PC-9 (cell line): ENCODE results near the gene RIPOR2. TPM values are rescaled to one million over a fixed set of nuclear protein-coding genes. Genes with fewer than 3 reads are reported as not detected.

Experiments
- BruUV-seq: library from RNA; stranded (reverse); fragments of 400-500 nt; replicated peaks from 2 replicates; lab custom pipeline; 2021; lab: Mats Ljungman, UMichigan
- CTCF ChIA-PET: fragments of 300-600 bp; sonication (Branson Sonifier 250); formaldehyde crosslinking; loops from one replicate; lab custom pipeline; 2022; ENCODE audit warnings: antibody characterized with exemption; lab: Charles Lee
- POLR2A ChIA-PET: fragments of 300-600 bp; sonication (Branson Sonifier 250); formaldehyde crosslinking; loops from one replicate; lab custom pipeline; 2022; ENCODE audit warnings: antibody characterized with exemption; ENCODE audit not compliant: unreplicated experiment; lab: Charles Lee
- DNase-seq, 2 experiments: peaks; one replicate each; pipeline versions ENCODE4 v3.0.0 to v3.0.0-alpha.2; 2015 to 2022; ENCODE audit warnings: mixed read lengths in 1 of 2
- H2AFZ ChIP-seq: fragments of 200-600 bp; sonication (generic); 2 replicates; pipeline ENCODE4 v1.8.1; 2017; ENCODE audit warnings: antibody characterized with exemption
- H3F3A ChIP-seq: fragments of 200-600 bp; sonication (generic); 2 replicates; pipeline ENCODE4 v1.8.1; 2017; ENCODE audit warnings: antibody characterized with exemption, mild to moderate bottlenecking, low read depth; ENCODE audit not compliant: insufficient read depth
- H3K27ac ChIP-seq: fragments of 200-600 bp; sonication (generic); 2 replicates; pipeline ENCODE4 v1.6.1; 2016; ENCODE audit warnings: mixed run types
- H3K27me3 ChIP-seq: fragments of 200-600 bp; sonication (generic); 2 replicates; pipeline ENCODE4 v1.6.1; 2016; ENCODE audit warnings: low read depth, mixed run types; ENCODE audit not compliant: insufficient read depth
- H3K36me3 ChIP-seq: fragments of 200-600 bp; sonication (generic); 2 replicates; pipeline ENCODE4 v1.6.1; 2016; ENCODE audit warnings: low read depth, mixed run types
- H3K4me1 ChIP-seq: fragments of 200-600 bp; sonication (generic); replicated peaks from 2 replicates; pipeline ENCODE4 v1.6.1; 2016; ENCODE audit warnings: mixed run types; ENCODE audit not compliant: insufficient read depth
- H3K4me2 ChIP-seq: fragments of 200-600 bp; sonication (generic); 2 replicates; pipeline ENCODE4 v1.6.1; 2017; ENCODE audit warnings: mixed run types
- H3K4me3 ChIP-seq: fragments of 200-600 bp; sonication (generic); 2 replicates; pipeline ENCODE4 v1.6.1; 2016; ENCODE audit warnings: mixed run types
- H3K79me2 ChIP-seq: fragments of 200-600 bp; sonication (generic); 2 replicates; pipeline ENCODE4 v1.6.1; 2017; ENCODE audit warnings: low read depth, mixed run types
- H3K9me2 ChIP-seq: fragments of 200-600 bp; sonication (generic); 2 replicates; pipeline ENCODE4 v1.8.1; 2017; ENCODE audit warnings: mild to moderate bottlenecking; ENCODE audit not compliant: insufficient read depth
- H3K9me3 ChIP-seq: fragments of 200-600 bp; sonication (generic); 2 replicates; pipeline ENCODE4 v1.8.1; 2016; ENCODE audit warnings: low read depth; ENCODE audit not compliant: insufficient read depth
- H4K20me1 ChIP-seq: fragments of 200-600 bp; sonication (generic); 2 replicates; pipeline ENCODE4 v1.8.1; 2017; ENCODE audit not compliant: insufficient read depth
- CTCF ChIP-seq: fragments of 200-600 bp; sonication (generic); conservative IDR thresholded peaks from 2 replicates; pipeline ENCODE4 v1.6.1; 2017; ENCODE audit warnings: mixed run types, antibody characterized with exemption, mild to moderate bottlenecking, moderate library complexity
- EZH2 ChIP-seq: fragments of 200-600 bp; sonication (generic); IDR thresholded peaks from 2 replicates; pipeline ENCODE4 v1.8.0; 2017; ENCODE audit warnings: antibody characterized with exemption, low read depth
- intact Hi-C: fragments of 100-400 bp; cut with micrococcal nuclease; formaldehyde crosslinking; loops from one replicate; pipeline ENCODE4 v1.10.0; 2022; ENCODE audit not compliant: unreplicated experiment
- total RNA-seq: library from RNA; stranded (reverse); gene quantifications from 2 replicates; pipeline ENCODE4 v1.2.3, GENCODE V29; 2021

The RIPOR2 gene
- total RNA-seq, 1 experiment from 2014 or later: 0.94 TPM

DNA sequence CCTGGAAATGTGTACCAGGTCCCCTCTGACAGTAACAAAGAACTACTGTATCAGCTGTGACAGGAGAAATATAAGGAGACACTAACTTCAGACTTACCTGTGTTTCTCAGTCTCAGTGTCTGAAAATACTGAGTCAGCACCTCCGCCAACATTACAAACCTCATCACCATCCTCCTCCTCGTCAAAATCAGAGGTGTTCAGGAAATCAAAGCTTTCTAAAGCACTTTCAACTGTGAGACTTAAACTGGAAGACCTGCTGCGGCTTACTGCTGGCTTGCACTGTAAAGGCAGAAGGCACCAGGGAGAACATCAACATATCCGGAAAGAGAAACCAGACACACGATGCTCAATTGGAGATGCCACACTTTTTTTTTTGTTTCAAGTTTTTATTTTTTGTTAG is 96.8 kb downstream of the RIPOR2 start:
- intact Hi-C loops: no loop called here
- Histone ChIP-seq H4K20me1 (no peaks in the 10 kb centered on the region), H3K79me2 (no peaks in the 10 kb centered on the region), H3K27ac (no peak overlapping the region), H3K9me2 (no peaks in the 10 kb centered on the region), H2AFZ (no peak overlapping the region), H3K27me3 (no peaks in the 10 kb centered on the region), H3K4me2 (no peak overlapping the region), H3K9me3 (no peaks in the 10 kb centered on the region), H3K36me3 (no peaks in the 10 kb centered on the region), H3K4me1 (no peaks in the 10 kb centered on the region), H3K4me3 (no peak overlapping the region), H3F3A (no peaks in the 10 kb centered on the region)
- DNase-seq: no peak
- POLR2A ChIA-PET: no interaction called here
- CTCF ChIA-PET: no interaction called here
- no peak for TF ChIP-seq EZH2
- TF ChIP-seq CTCF: no peak
- no TSS peak for BruUV-seq

- H3K27me3 ChIP-seq: no peaks in the 10 kb centered on the region
- no peak overlapping the region for H3K4me2 ChIP-seq
- no peaks in the 10 kb centered on the region for H3K4me1 ChIP-seq
- H3K4me3 ChIP-seq: no peak overlapping the region
- no peak overlapping the region for H3K27ac ChIP-seq
- CTCF ChIA-PET: no interaction called here
- intact Hi-C loops: no loop called here
- POLR2A ChIA-PET: no interaction called here
- H3K36me3 ChIP-seq: no peaks in the 10 kb centered on the region
- H3K9me2 ChIP-seq: no peaks in the 10 kb centered on the region
- DNase-seq: no peak
- TF ChIP-seq CTCF: no peak
- TF ChIP-seq EZH2: no peak
- H3F3A ChIP-seq: no peaks in the 10 kb centered on the region
- BruUV-seq: no TSS peak
- H3K9me3 ChIP-seq: no peaks in the 10 kb centered on the region
- no peaks in the 10 kb centered on the region for H3K79me2 ChIP-seq
- no peak overlapping the region for H2AFZ ChIP-seq
- H4K20me1 ChIP-seq: no peaks in the 10 kb centered on the region
Observed at GRCh38 chr6:24838081-24838480, 97.7 kb downstream of the RIPOR2 start.

- Histone ChIP-seq H3F3A (no peaks in the 10 kb centered on the region), H3K79me2 (no peaks in the 10 kb centered on the region), H3K9me3 (no peaks in the 10 kb centered on the region), H2AFZ (0 out of 2 replicates have a peak overlapping the region, but pooled peaks have one; percentile 48), H3K4me1 (no peaks in the 10 kb centered on the region), H3K9me2 (no peaks in the 10 kb centered on the region), H3K27me3 (no peaks in the 10 kb centered on the region), H3K36me3 (no peaks in the 10 kb centered on the region), H3K27ac (no peak overlapping the region), H3K4me3 (no peak overlapping the region), H3K4me2 (no peak overlapping the region), H4K20me1 (no peaks in the 10 kb centered on the region)
- DNase-seq: no peak
- TF ChIP-seq CTCF: no peak
- no peak for TF ChIP-seq EZH2
- ChIA-PET CTCF (no interaction called here), POLR2A (no interaction called here)
- no TSS peak for BruUV-seq
- intact Hi-C loops: no loop called here
Observed at GRCh38 chr6:24836109-24836508, 99.7 kb downstream of the RIPOR2 start.
